K562 (cell line): ENCODE data around the gene UBXN11. TPM values are rescaled to one million over a fixed set of nuclear protein-coding genes. Genes with fewer than 3 reads are reported as not detected.
A peak's percentile ranks its signal among the peaks of the same experiment; 100 is the strongest.

Experiments
- CREB3L1 ChIP-seq: fragments of 450-650 bp; IDR thresholded peaks from 2 replicates; pipeline ENCODE4 v1.6.1; 2014; ENCODE audit warnings: low read depth, mild to moderate bottlenecking, moderate library complexity, borderline replicate concordance
- DIDO1 ChIP-seq: fragments of 450-650 bp; IDR thresholded peaks from 2 replicates; pipeline ENCODE4 v1.6.1; 2016; ENCODE audit warnings: low read depth, missing biosample characterization, missing genetic modification characterization
- ERF ChIP-seq: fragments of 450-650 bp; formaldehyde crosslinking; IDR thresholded peaks from 2 replicates; pipeline ENCODE4 v1.4.0; 2020; ENCODE audit warnings: mild to moderate bottlenecking, mixed read lengths
- JUND ChIP-seq, 2 experiments: IDR thresholded peaks; 2 replicates in 1 of 2; 3 replicates in 1 of 2; pipeline ENCODE4 v1.6.1; 2011; ENCODE audit warnings: borderline replicate concordance in 2 of 2, low read depth in 2 of 2, low read length in 2 of 2, improper control_type of control experiment in 1 of 2, missing biosample characterization in 1 of 2, missing genetic modification characterization in 1 of 2, missing genetic modification reagents in 1 of 2
- REST ChIP-seq, 2 experiments: fragments of 450-650 bp; formaldehyde crosslinking in 1 of 2; IDR thresholded peaks; 2 replicates each; pipeline versions ENCODE4 v1.4.0 to v1.6.1; 2014 to 2020; ENCODE audit warnings: mild to moderate bottlenecking in 2 of 2, borderline replicate concordance in 1 of 2, low read depth in 1 of 2
- SP1 ChIP-seq: sonication (generic); formaldehyde crosslinking; IDR thresholded peaks from 2 replicates; pipeline ENCODE4 v1.8.1; 2022; ENCODE audit warnings: mild to moderate bottlenecking, missing genetic modification reagents
- SRSF7 ChIP-seq: fragments of 200-400 bp; formaldehyde crosslinking; optimal IDR thresholded peaks from 2 replicates; pipeline ENCODE3; 2017; ENCODE audit warnings: mild to moderate bottlenecking, low read depth, low read length
- TARDBP ChIP-seq: fragments of 450-650 bp; IDR thresholded peaks from 2 replicates; pipeline ENCODE4 v1.6.1; 2016
- THAP12 ChIP-seq: fragments of 250-450 bp; sonication (Bioruptor Pico); IDR thresholded peaks from 2 replicates; pipeline ENCODE4 v1.9.0; 2021; ENCODE audit warnings: mild to moderate bottlenecking, inconsistent platforms
- THRA ChIP-seq: fragments of 450-650 bp; IDR thresholded peaks from 2 replicates; pipeline ENCODE4 v1.6.1; 2017; ENCODE audit warnings: mild to moderate bottlenecking, moderate library complexity
- WHSC1 ChIP-seq: IDR thresholded peaks from one replicate; pipeline ENCODE4 v1.6.1; 2012; ENCODE audit warnings: low read length, control low read depth, inconsistent platforms
- ZNF785 ChIP-seq: fragments of 250-450 bp; sonication (Bioruptor Pico); IDR thresholded peaks from 2 replicates; pipeline ENCODE4 v1.4.0; 2020; ENCODE audit warnings: mild to moderate bottlenecking
- polyA plus RNA-seq, 8 experiments: library from polyadenylated mRNA; depleted of rRNA in 4 of 8; stranded (reverse) in 5 of 8; unstranded in 3 of 8; fragments of >200 nt; fragmentation: Nextera tagmentation in 2 of 8; fragmentation: Illumina TruSeq in 1 of 8; extraction: Ambion mirVana in 2 of 8; extraction: Trizol in 1 of 8; gene quantifications; 2 replicates each; pipeline versions ENCODE4 v1.2.1 to v1.2.3, GENCODE V29; 2011 to 2014; ENCODE audit warnings: inconsistent platforms in 1 of 8, missing spikeins in 1 of 8
- total RNA-seq, 7 experiments: library from RNA; depleted of rRNA in 6 of 7; stranded (reverse); fragments of >200 nt in 6 of 7; fragmentation: Illumina TruSeq in 2 of 7; extraction: Trizol in 2 of 7; gene quantifications; 2 replicates each; pipeline versions ENCODE4 v1.2.1 to v1.2.3, GENCODE V29; 2011 to 2021; ENCODE audit warnings: low replicate concordance in 1 of 7

UBXN11 gene
- total and polyA plus RNA-seq, 9 of the 15 experiments (the other 6 are each of a cell fraction or from before 2014, with no cell fraction given), result 0.48 to 34.3 (median 11.3) TPM

GRCh38 chr1:26288311-26288941 is 18.0 kb downstream of the UBXN11 start (continued):
- TF ChIP-seq REST (IDR thresholded peaks at IDR 0.05; ENCODE audit: borderline replicate concordance) (0 out of 2 replicates have a peak, but pooled peaks have one; percentile 12), REST (CRISPR knock-in tag; IDR thresholded peaks at IDR 0.05; ENCODE audit: low read depth) (0 out of 2 replicates have a peak, but pooled peaks have one; percentile 49), ERF (CRISPR knock-in tag) (no peak), JUND (IDR thresholded peaks at IDR 0.05; ENCODE audit: borderline replicate concordance, low read depth, low read length) (no peak), JUND (tag; IDR thresholded peaks at IDR 0.05; ENCODE audit: borderline replicate concordance, low read depth, low read length) (no peak), THRA (no peak), THAP12 (0 out of 2 replicates have a peak, but pooled peaks have one; percentile 16), WHSC1 (no peak), TARDBP (no peak), SP1 (CRISPR knock-in tag) (no peak), ZNF785 (CRISPR knock-in tag) (no peak), SRSF7 (no peak), DIDO1 (tag) (no peak), CREB3L1 (no peak)
